HG03103 (cell line): ENCODE measurements around the gene BCAS3.

ENCODE experiments used
- ATAC-seq: cut with Tn5 transposase; IDR thresholded peaks from one replicate; pipeline ENCODE4 v1.9.1; 2021; ENCODE audit warnings: low read depth; ENCODE audit not compliant: unreplicated experiment

The BCAS3 gene

DNA sequence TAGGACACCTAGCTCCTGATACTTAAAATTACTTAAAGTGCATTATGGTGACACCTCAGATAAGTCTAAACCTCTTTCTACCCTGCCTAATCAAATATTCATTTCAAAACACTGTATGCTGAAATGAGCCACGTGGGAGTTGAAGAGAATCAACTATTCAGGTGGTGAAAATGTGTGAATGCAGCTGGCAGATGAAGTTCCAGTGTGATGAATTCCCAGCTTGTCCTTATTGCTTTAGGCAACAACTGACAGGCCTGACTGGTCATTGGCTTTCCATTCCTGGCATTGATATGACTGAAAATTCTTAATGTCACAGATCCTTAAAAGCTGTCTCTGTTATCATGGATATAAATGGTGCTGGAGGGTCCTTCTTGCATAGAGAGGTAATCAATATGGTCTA, 420.1 kb downstream of the BCAS3 start:
- ATAC-seq: no peak

DNA sequence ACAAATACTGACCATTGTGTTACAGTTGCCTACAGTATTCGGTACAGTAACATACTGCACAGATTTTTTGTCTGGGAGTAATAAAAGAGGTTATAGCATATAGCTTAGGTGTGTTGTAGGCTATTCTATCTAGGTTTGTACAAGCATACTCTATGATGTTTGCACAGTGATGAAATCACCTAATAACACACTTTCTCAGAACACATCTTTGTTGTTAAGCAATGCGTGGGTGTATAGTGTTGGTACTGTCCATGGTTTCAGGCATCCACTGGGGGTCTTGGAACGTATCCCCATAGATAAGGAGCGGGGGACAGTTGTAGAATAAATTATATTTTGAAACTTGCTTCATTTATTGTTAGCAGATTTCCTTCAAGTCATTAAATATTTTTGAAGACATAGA, 428.7 kb downstream of the BCAS3 start:
- no peak for ATAC-seq

DNA sequence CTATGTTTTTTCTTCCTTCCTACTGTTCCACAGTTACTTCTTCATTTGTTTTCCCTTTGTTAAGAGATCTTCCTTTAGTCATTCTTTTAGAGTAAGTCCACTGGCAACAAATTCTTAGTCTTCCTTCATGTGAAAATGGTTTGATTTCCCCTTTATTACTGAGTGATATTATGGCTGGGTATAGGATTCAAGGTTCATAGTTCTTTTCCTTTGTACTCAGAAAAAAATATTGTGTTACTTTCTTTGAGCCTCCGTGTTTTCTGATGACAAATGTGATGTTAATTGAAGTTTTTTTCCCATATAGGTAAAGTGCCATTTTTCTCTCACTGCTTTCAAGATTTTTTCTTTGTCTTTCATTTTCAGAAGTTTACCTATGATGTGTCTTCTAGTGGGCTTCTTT, 438.9 kb downstream of the BCAS3 start:
- ATAC-seq: no peak

DNA sequence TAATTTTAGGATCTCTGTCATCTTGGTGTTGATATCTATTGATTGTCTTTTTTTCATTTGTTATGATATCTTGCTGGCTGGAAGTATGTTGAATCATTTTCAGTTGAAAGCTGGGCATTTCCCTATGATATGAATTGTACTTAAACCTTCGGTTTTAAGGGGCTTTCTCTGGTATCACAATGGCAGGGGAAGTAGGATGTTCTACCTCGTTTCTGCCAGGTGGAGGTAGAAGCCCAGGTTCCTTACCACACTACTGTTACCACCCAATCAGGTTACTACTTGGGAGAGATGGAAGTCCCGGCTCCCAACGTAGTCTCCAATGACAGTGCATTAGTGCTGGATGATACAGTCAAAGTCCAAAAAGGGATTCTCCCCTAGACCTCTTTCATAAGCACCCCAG, 440.3 kb downstream of the BCAS3 start:
- ATAC-seq: no peak

DNA sequence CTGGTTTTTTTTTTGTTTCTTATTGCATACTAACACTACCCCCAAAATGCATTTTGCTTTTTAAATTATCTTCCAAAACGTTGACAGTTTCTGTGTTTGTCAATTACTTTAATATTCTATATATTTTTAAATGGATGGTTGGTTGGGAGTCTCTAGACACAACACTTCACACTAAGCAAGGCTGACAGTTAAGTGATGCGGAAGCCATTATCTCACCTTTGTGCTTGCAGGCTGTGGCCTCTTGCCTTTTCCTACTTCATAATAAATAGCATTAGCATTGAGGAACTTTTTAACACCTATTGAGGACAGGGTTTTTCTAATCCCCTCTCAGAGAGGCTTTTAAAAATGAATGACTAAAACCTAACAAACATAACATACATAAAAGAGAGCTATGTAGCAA, 441.2 kb downstream of the BCAS3 start:
- no peak for ATAC-seq

DNA sequence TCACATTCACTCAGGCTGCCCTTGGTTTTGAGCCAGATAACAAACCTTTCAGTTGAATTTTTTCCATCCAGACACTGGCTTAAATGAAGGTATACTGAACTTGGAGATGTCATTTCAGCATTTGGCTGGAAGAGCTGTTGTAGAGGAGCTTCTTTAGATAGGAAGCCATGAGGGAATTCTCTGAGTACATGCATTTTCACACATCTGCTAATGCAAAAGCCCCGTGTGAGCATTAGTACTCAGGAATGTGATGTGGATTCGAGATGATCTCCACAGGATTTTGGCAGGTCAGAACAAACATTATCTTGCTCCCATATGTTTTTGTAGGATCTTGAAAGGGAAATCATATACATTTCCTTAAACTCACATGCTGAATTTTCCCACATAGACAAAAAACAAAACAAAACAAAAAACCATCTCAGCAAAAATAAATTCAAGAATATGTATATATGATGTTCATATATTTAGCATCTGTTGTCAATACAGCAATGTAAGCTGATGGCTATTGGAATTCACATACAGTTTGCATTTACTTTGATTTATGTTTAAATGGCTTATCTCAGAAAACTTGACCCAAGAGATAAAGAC, 444.8 kb downstream of the BCAS3 start:
- no peak for ATAC-seq

DNA sequence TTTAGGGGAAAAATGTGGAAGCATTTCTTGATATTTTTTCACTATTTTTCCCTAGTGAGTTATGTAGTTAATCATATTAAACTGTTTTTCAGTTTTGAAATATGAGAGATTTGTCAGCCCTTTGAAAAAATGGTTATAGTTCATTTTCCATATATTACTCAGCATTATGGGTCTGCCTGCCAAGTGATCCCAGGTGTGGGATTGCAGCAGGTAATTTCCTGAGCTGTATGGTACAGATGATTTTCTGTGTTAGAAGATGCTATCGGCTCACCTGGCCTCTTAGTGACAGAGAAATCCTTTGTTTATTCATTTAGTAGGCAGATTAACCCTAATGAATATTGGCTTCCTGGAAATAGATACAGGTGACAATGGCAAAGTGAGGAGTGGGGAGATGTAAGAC, 446.9 kb downstream of the BCAS3 start:
- ATAC-seq: no peak

DNA sequence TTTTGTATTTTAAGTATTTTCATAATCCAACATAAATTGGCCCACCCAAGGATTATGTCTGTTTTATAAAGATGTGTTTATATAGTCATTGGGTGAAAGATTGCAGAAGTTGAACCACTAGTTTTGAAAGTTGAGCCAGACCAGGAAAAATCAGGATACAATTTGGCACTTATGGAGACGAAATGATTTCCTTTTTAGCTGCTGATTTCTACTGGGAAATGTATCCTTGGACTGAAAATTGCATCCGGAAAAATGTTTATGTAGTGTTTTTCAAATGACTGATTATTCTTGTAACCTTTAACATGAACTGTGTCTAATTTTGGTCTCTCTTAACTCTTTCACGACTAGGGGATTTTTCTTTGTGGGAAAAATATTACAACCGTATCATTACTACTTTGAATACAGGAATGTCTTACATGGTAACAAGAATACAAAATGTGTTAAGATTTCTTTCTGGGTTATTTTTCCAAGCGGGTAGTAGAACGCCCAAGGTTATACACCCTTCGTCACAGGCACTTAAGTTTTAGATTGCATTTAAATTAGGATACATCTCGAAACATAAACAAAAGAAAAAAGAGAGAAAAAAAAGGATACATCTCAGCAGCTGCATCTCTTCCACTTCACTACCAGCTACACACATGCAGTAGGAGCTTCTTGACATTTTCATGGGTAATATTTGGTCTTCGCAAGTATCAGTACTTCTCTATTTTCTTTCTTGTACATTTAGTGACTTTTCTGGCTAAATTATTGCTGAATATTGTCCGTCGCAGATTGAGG, 449.0 kb downstream of the BCAS3 start:
- no peak for ATAC-seq

DNA sequence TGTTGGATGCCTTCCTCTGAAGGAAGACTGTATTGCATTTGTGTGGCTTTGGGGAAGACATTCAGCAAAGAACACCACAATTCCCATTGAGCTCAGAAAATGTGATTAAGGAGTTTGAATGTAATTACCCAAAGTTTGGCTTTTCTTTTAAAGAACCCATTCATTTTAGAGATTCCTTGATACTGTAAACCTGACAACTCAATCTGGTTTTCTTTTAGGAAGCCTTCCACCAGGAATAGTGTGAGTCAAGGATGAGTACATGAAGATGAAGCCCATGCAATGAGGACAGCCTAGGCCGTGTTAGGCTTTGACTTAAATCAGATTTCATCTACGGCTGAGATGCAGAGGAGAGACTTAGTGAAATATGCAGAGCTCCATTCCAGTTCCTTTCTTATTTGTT, 450.3 kb downstream of the BCAS3 start:
- ATAC-seq: no peak

DNA sequence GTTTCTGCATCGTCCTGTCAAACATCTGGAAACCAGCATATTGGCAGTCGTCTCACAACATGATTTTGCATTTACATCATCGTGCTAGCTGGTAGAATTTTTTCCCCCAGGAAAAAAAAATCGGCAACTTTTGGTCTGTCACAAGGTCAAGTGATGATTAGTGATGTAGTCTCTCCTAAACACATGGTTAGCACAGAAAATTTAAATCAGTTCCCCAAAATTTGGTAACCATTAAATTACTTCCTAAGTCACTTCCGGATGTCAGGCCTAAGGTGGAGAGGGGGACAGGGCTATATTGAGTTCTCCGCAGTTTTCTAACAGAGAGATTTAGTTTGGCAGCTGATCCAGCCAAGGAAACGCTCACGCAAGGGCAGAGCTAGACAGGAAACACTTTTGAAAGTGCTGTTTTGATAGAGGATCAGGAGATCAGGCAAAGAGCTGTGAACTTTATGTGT, 451.0 kb downstream of the BCAS3 start:
- no peak for ATAC-seq

DNA sequence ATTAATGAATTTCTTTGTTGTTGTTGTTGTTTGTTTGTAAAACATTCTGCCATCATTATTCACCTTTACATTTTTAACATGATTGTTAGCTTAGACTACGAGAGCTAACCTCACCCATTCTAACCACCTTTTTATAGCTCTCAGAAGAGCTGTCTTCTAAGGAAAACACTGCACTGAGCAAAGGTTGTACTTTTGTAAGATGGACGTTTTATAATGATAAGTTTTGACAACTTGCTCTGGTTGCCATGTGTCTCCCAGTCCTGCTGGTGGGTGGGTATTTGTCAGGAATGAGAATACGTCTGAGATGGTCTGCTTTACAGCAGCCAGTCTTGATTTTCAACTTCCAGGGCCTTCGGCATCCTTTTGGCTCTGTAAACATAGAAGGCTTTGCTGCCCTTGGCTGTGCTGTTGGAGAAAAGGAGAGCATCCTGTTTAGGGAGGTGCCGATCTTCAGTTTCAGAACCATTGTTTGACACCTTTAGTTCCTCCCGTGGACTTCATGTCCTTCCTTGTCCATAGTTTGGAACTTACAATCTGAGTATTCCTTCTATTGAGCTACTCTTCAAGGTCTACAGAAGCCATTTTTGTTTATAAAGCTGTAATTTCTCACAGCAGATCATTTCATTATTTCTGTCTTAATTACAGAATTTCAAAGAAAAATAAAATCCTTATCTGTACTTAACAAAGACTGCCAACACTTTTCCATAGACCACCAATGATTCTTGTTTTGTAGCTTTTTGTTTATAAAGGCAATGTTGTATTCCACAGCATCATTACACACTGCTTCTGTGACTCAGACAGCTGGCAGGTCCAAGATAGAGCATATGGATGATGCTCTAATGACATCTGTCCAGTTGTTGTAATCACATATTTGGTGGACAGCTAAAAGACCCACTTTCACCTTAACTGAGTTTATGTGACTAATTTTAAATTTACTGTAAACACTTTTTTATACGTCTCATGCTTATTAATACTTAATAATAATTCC, 451.9 kb downstream of the BCAS3 start:
- ATAC-seq: no peak

DNA sequence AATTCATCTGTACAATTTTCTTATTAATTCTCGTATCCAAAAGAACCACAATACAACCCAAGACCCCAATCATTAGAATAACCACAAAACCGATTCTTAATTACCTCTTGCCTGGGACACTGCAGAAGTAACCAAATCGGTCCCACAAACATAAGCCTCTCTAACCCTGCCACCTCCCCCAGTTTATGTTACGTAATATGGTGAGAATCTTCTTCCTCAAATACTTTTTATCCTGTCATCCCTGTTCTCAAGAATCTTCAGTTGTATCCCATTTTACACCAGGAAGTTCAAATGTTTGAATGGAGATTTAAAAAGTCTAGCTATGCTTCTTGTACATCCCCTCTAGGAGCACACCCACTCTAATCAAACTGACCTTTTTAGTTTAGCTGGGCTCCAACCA, 452.7 kb downstream of the BCAS3 start:
- no peak for ATAC-seq

DNA sequence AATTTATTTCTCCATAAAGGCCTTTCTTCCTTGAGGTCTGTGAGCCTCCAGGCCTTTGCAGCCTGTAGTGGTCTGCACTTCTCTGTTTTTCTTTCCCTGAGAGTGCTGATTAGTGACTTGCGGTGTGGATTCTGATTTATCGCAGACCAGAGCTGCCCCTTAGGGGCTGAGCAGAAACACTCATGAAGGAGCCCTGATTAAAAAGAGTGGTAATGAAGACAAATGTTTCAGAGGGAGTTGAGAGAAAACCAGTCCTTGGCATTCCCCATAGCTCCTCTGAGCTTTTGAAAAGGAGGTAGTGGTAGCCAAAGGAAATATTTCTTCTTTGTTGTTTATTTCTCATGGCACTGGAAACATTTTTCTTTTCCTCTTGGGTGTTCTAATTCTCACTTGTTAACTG, 453.9 kb downstream of the BCAS3 start:
- ATAC-seq: no peak

DNA sequence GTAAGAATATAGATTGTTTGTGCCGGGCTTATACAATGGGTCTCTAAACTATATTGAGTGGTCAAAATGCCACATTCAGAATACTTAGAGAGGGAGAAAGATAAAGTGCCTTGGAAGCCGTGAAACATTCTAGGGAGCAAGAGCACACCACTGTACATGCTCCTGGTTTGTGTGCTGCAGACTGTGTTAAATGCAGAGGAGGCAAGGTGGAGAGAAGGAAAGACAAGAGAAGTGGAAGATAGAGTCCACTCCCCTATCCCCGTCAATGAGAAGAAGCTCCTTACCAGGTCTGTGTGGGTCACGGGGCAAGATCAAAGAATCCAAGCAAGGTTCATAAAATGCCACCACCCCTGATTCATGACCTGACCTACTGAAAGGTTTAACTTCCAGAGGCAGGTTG, 454.9 kb downstream of the BCAS3 start:
- no peak for ATAC-seq

DNA sequence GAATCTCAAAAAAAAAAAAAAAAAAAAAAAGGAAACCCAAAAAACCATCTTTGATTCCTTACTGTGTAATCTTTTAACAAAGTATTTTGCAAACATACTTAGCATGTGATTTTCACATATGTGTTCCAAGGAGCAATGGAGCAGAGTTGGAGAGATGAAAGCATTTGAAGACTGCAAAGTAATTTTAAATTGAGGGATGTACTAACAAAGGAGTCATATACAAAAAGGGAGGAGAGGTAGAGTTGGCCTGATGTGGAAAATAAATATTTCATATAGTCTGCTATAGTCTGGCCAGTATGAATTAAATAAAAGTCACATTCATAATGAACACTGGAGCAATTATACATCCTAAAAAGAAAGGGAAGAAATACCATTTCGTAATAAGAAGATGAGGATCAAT, 456.2 kb downstream of the BCAS3 start:
- ATAC-seq: no peak

DNA sequence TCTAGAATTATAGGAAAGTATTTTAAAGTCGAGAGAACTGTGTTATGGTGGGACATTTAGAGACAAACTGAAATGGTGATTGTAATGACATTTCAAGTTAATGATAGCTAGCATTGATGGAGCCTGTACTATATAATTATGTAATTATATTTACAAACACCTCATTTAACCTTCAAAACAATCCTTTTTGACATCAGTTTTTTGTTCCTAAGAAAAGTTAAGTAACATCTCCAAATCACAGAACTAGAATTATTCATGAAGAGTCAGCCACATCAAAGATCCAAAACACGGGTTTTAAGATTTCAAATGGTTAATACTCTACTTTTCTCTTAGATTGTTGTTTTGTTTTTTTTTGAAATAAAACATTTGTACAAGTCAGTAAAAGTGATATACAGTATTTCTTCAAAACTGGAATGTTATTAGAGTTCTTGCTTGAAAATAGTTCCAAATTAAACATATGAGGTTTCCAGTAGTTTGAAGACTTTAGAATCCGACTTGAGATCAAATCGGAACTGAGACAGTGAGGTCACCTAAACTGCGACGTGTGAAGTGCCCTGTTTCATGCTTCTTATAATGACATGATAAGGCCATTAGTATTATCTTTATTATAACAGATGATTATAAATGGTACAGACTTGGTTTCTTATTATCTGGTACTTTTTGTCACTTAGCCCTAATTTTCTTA, 457.0 kb downstream of the BCAS3 start:
- no peak for ATAC-seq

DNA sequence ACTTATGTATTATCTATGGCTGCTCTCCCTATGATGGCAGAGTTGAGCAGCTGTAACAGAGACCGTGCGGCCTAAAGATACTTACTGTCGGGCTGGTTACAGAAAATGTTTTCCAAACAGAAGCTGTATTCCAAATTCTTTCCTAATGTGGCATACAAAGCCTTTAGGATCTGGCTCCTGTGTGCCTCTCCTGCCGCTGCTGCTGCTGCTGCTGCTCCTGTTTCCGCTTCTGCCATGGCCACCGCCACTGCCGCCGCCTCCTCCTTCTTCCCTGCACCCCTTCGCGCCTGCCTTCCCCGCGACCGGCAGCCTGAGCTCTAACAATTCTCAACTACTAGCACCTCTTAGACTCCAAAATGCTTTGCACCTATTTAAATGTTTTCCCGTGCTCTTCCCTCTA, 458.1 kb downstream of the BCAS3 start:
- no peak for ATAC-seq

DNA sequence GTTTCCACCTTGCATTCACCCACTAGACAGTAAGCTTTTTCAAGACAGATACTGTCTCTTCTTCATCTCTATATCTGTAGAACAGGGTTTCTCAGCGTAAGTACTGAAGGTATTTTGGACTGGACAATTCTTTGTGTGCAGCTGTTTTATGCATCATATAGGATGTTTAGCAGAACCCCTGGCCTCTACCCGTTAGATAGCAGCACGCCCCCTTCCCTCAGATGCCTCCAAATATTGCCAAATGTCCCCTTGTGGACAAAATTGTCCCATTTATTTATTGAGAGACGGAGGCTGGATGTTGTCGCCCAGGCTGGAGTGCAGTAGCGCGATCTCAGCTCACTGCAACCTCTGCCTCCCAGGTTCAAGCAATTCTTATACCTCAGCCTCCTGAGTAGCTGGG, 458.6 kb downstream of the BCAS3 start:
- ATAC-seq: no peak

DNA sequence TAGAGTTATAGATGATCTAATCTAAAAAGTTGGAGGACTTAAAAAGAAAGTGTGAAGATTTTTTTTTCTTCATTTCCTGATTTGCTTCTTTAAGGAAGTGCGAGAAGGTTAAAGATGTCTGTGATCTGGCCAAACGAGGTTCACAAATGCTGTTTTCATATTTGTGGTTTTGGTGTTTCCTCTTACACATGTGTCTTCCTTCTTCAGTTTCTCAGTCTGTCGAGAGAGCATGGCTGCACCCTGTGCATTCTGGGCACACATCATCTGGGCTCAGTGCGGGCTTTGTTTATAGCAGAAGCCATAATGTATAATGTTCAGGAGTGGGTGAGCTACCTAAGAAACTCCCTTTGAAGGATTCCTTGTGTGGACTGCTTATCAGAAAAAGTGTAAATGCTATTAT, 461.6 kb downstream of the BCAS3 start:
- ATAC-seq: peak; percentile 96

DNA sequence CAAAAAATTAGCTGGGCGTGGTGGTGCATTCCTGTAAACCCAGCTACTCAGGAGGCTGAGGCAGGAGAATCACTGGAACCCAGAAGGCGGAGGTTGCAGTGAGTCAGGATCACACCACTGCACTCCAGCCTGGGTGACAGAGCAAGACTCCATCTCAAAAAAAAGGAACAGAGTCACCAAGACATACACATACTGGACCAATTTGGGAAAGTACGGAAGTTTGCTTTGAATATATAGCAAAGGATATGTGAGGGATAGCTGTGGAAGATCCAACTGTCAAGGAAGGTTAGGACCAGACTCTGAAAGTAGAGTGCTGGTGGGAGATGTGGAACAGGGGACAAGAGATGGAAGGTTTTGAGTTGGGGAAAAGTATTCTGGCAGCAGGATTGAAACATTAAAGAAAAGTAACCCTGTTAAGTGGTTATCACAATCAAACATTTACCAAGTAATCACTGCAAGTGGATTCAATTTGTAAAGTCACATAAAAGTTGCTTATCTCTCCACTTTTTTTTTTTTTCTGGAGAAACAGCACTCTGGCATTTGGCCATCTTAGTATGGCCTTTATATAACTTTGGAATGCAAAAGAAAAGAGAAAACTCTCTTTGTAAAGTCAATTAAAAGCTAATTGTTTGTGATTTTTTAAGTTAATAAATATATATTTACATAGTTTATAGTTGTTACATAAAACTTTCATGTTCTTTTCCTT, 462.6 kb downstream of the BCAS3 start:
- ATAC-seq: no peak
